Omental fat pad (tissue), 4 donors: Measurements from ENCODE around the gene TOMM40. TPM values are rescaled to one million over a fixed set of nuclear protein-coding genes. Genes with fewer than 3 reads are reported as not detected.
A peak's percentile ranks its signal among the peaks of the same experiment; 100 is the strongest.

Experiments used
- ATAC-seq: fragments of 150-250 bp; one replicate; pipeline ENCODE4 v1.9.1; 2016; ENCODE audit warnings: mild to moderate bottlenecking, moderate library complexity; ENCODE audit not compliant: low FRiP score
- DNase-seq: peaks from one replicate; pipeline ENCODE4 v3.0.0-alpha.2; 2019; ENCODE audit warnings: low spot score
- CTCF ChIP-seq, 3 donors: fragments of 450-650 bp; IDR thresholded peaks; one replicate each; pipeline ENCODE4 v1.5.1; 2016 to 2017; ENCODE audit warnings: antibody characterized with exemption in 3 of 3, mild to moderate bottlenecking in 3 of 3, moderate library complexity in 2 of 3
- total RNA-seq, 4 donors: library from RNA; depleted of rRNA; stranded (reverse); fragments of >200 nt; gene quantifications; one replicate each; pipeline ENCODE4 v1.1.0, GENCODE V29; 2016

TOMM40 gene
- total RNA-seq, 4 donors from 2014 or later: 37.2 to 121 (median 44.2) TPM

DNA sequence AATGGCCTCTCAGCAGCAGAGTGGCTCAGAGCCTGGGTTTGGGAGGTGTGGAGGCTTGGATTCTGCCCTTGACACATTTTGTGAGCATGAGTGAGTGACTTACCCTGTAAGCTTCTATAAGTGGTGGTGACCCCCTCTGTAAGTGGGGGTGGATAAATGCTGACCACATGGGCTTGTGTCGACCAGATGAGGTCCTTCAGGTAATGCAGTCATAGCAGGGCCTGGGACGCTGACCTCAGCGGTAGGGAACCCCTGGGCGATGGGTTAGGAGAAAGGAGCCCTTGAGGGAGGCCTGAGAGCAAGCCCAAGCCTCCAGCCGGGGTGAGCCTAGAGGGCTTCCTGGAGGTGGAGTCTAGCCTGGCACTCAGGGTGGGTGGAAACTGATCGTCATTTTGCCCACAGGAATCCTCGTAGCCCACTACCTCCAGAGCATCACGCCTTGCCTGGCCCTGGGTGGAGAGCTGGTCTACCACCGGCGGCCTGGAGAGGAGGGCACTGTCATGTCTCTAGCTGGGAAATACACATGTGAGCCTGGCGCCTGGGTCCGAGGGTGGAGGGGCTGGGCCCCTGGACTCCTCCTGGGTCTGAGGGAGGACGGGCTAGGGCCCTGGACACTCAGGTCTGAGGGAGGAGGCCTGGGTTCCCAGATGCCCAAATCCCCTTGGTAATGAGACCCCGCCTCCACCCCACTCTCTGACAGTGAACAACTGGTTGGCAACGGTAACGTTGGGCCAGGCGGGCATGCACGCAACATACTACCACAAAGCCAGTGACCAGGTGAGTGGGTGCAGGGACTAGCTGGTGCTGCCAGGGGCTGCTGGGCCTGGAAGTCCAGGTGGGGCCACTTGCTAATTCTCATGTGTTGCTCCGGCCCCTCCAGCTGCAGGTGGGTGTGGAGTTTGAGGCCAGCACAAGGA is 9.5 kb downstream of the TOMM40 start:
- DNase-seq (no peak), ATAC-seq (no peak)
- no peak for TF ChIP-seq CTCF (IDR thresholded peaks at IDR 0.05)

- no peak for TF ChIP-seq CTCF (IDR thresholded peaks at IDR 0.05)
- ATAC-seq: no peak
- DNase-seq: no peak
Measured at GRCh38 chr19:44903216-44903601, 12.2 kb downstream of the TOMM40 start.

DNA sequence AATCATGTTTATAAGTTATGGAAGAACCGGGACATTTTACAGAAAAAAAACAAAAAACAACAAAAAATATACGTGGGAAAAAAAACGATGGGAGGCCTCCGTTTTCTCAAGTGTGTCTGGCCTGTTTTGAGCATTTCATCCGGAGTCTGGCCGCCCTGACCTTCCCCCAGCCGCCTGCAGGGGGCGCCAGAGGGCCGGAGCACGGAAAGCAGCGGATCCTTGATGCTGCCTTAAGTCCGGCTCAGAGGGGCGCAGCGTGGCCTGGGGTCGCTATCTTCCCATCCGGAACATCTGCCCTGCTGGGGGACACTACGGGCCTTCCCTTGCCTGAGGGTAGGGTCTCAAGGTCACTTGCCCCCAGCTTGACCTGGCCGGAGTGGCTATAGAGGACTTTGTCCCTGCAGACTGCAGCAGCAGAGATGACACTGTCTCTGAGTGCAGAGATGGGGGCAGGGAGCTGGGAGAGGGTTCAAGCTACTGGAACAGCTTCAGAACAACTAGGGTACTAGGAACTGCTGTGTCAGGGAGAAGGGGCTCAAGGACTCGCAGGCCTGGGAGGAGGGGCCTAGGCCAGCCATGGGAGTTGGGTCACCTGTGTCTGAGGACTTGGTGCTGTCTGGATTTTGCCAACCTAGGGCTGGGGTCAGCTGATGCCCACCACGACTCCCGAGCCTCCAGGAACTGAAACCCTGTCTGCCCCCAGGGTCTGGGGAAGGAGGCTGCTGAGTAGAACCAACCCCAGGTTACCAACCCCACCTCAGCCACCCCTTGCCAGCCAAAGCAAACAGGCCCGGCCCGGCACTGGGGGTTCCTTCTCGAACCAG is 12.8 kb downstream of the TOMM40 start:
- peak; percentile 85 for DNase-seq
- TF ChIP-seq CTCF (IDR thresholded peaks at IDR 0.05): peak in 2 of 3 donors; percentile 79 to 89
- peak; percentile 33 for ATAC-seq

- ATAC-seq: no peak
- DNase-seq: no peak
- TF ChIP-seq CTCF (IDR thresholded peaks at IDR 0.05): no peak
Measured at GRCh38 chr19:44904426-44904994, 13.5 kb downstream of the TOMM40 start.

DNA sequence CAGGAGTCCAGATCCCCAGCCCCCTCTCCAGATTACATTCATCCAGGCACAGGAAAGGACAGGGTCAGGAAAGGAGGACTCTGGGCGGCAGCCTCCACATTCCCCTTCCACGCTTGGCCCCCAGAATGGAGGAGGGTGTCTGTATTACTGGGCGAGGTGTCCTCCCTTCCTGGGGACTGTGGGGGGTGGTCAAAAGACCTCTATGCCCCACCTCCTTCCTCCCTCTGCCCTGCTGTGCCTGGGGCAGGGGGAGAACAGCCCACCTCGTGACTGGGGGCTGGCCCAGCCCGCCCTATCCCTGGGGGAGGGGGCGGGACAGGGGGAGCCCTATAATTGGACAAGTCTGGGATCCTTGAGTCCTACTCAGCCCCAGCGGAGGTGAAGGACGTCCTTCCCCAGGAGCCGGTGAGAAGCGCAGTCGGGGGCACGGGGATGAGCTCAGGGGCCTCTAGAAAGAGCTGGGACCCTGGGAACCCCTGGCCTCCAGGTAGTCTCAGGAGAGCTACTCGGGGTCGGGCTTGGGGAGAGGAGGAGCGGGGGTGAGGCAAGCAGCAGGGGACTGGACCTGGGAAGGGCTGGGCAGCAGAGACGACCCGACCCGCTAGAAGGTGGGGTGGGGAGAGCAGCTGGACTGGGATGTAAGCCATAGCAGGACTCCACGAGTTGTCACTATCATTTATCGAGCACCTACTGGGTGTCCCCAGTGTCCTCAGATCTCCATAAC is 14.5 kb downstream of the TOMM40 start, which contains the start of gene APOE:
APOE (plus strand) TSS at position 360 of the 724 bp plus-strand sequence. CDS start 829 bp downstream, outside the sequence.
- no peak for DNase-seq
- TF ChIP-seq CTCF (IDR thresholded peaks at IDR 0.05): no peak
- no peak for ATAC-seq

DNA sequence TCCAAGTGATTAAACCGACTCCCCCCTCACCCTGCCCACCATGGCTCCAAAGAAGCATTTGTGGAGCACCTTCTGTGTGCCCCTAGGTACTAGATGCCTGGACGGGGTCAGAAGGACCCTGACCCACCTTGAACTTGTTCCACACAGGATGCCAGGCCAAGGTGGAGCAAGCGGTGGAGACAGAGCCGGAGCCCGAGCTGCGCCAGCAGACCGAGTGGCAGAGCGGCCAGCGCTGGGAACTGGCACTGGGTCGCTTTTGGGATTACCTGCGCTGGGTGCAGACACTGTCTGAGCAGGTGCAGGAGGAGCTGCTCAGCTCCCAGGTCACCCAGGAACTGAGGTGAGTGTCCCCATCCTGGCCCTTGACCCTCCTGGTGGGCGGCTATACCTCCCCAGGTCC is 16.6 kb downstream of the TOMM40 start:
- ATAC-seq (no peak), DNase-seq (no peak)
- TF ChIP-seq CTCF (IDR thresholded peaks at IDR 0.05): no peak
